WTC11 (cell line): ENCODE measurements around the gene CREBRF. TPM values are rescaled to one million over a fixed set of nuclear protein-coding genes. Genes with fewer than 3 reads are reported as not detected.

Source experiments
- ATAC-seq: fragments of 200-7000 bp; cut with Tn5 transposase; 2 replicates; pipeline ENCODE4 v1.10.0; 2021; ENCODE audit warnings: mild to moderate bottlenecking, moderate library complexity
- CTCF ChIA-PET: fragments of 300-600 bp; sonication (Branson Sonifier 250); formaldehyde crosslinking; loops from one replicate; lab custom pipeline; 2021; ENCODE audit warnings: antibody characterized with exemption; lab: Charles Lee
- POLR2A ChIA-PET: fragments of 350-600 bp; sonication (Branson Sonifier 250); formaldehyde crosslinking; loops from one replicate; lab custom pipeline; 2021; ENCODE audit warnings: antibody characterized with exemption; lab: Charles Lee
- DNase-seq: peaks from one replicate; pipeline ENCODE4 v3.0.0; 2021; ENCODE audit warnings: low spot score
- H3K27ac Mint-ChIP-seq: 2 replicates; pipeline ENCODE4 v1.8.0; 2021; ENCODE audit warnings: mixed read lengths
- H3K27me3 Mint-ChIP-seq: 2 replicates; pipeline ENCODE4 v1.8.0; 2021; ENCODE audit warnings: low read depth, mild to moderate bottlenecking, moderate library complexity, mixed read lengths
- H3K36me3 Mint-ChIP-seq: 2 replicates; pipeline ENCODE4 v1.8.0; 2021; ENCODE audit warnings: mixed read lengths
- H3K4me1 Mint-ChIP-seq: 2 replicates; pipeline ENCODE4 v1.8.0; 2022; ENCODE audit warnings: mixed read lengths
- H3K4me3 Mint-ChIP-seq: 2 replicates; pipeline ENCODE4 v1.8.0; 2021; ENCODE audit warnings: mild to moderate bottlenecking, moderate library complexity, mixed read lengths
- H3K9me3 Mint-ChIP-seq: 2 replicates; pipeline ENCODE4 v1.8.0; 2021; ENCODE audit warnings: mixed read lengths
- CREM ChIP-seq: sonication (generic); formaldehyde crosslinking; IDR thresholded peaks from 2 replicates; pipeline ENCODE4 v1.8.1; 2022; ENCODE audit warnings: mild to moderate bottlenecking, missing genetic modification reagents, moderate library complexity
- ESRRA ChIP-seq: sonication (generic); formaldehyde crosslinking; IDR thresholded peaks from 2 replicates; pipeline ENCODE4 v1.8.1; 2022; ENCODE audit warnings: mild to moderate bottlenecking, missing genetic modification reagents, borderline replicate concordance
- HMGA2 ChIP-seq: fragments of 250-450 bp; sonication (Bioruptor Pico); IDR thresholded peaks from 2 replicates; pipeline ENCODE4 v1.4.0; 2021; ENCODE audit warnings: mild to moderate bottlenecking, moderate library complexity
- JAZF1 ChIP-seq: fragments of 250-450 bp; sonication (Bioruptor Pico); IDR thresholded peaks from 2 replicates; pipeline ENCODE4 v1.9.0; 2021; ENCODE audit warnings: moderate library complexity, mild to moderate bottlenecking, inconsistent platforms
- JUN ChIP-seq: sonication (generic); formaldehyde crosslinking; IDR thresholded peaks from 2 replicates; pipeline ENCODE4 v1.8.0; 2023; ENCODE audit warnings: mild to moderate bottlenecking, missing genetic modification reagents
- MXD4 ChIP-seq: fragments of 250-450 bp; sonication (Bioruptor Pico); IDR thresholded peaks from 2 replicates; pipeline ENCODE4 v1.8.0; 2021; ENCODE audit warnings: mild to moderate bottlenecking, moderate library complexity, borderline replicate concordance
- NFATC4 ChIP-seq: fragments of 250-450 bp; sonication (Bioruptor Pico); IDR thresholded peaks from 2 replicates; pipeline ENCODE4 v1.9.0; 2021; ENCODE audit warnings: mild to moderate bottlenecking
- NFE2L1 ChIP-seq: sonication (generic); formaldehyde crosslinking; IDR thresholded peaks from 2 replicates; pipeline ENCODE4 v1.8.1; 2023; ENCODE audit warnings: missing genetic modification reagents
- NR1H2 ChIP-seq: sonication (generic); formaldehyde crosslinking; IDR thresholded peaks from 2 replicates; pipeline ENCODE4 v1.9.0; 2021; ENCODE audit warnings: mild to moderate bottlenecking, moderate library complexity, missing genetic modification reagents
- NR2C2 ChIP-seq: sonication (generic); formaldehyde crosslinking; IDR thresholded peaks from 2 replicates; pipeline ENCODE4 v1.8.0; 2022; ENCODE audit warnings: mild to moderate bottlenecking, missing genetic modification reagents
- PRRX2 ChIP-seq: fragments of 250-450 bp; sonication (Bioruptor Pico); IDR thresholded peaks from 2 replicates; pipeline ENCODE4 v1.8.0; 2021; ENCODE audit warnings: mild to moderate bottlenecking
- TEAD4 ChIP-seq: sonication (generic); formaldehyde crosslinking; IDR thresholded peaks from 2 replicates; pipeline ENCODE4 v1.8.0; 2022; ENCODE audit warnings: mild to moderate bottlenecking, missing genetic modification reagents
- ZNF416 ChIP-seq: fragments of 250-450 bp; sonication (Bioruptor Pico); IDR thresholded peaks from 2 replicates; pipeline ENCODE4 v1.9.0; 2021; ENCODE audit warnings: mild to moderate bottlenecking, inconsistent platforms
- total RNA-seq: library from RNA; stranded (reverse); gene quantifications from 3 replicates; pipeline ENCODE4 v1.2.3, GENCODE V29; 2021
- TF ChIP-seq, protein P1 (sequence below): sonication (generic); formaldehyde crosslinking; IDR thresholded peaks from 2 replicates; pipeline ENCODE4 v1.8.0; 2022; ENCODE audit warnings: mild to moderate bottlenecking, missing genetic modification reagents
- TF ChIP-seq, protein P2 (sequence below): sonication (generic); formaldehyde crosslinking; conservative IDR thresholded peaks from 2 replicates; pipeline ENCODE4 v1.8.1; 2022; ENCODE audit warnings: mild to moderate bottlenecking, missing genetic modification reagents
- TF ChIP-seq, protein P3 (sequence below): sonication (generic); formaldehyde crosslinking; IDR thresholded peaks from 2 replicates; pipeline ENCODE4 v1.8.1; 2022; ENCODE audit warnings: mild to moderate bottlenecking, missing genetic modification reagents, moderate library complexity, borderline replicate concordance
- TF ChIP-seq, protein P4 (sequence below): sonication (generic); formaldehyde crosslinking; IDR thresholded peaks from 2 replicates; pipeline ENCODE4 v1.8.0; 2023; ENCODE audit warnings: mild to moderate bottlenecking, missing genetic modification reagents
- TF ChIP-seq, protein P5 (sequence below): sonication (generic); formaldehyde crosslinking; IDR thresholded peaks from 2 replicates; pipeline ENCODE4 v1.8.0; 2022; ENCODE audit warnings: mild to moderate bottlenecking, missing genetic modification reagents
- TF ChIP-seq, protein P6 (sequence below): sonication (generic); formaldehyde crosslinking; IDR thresholded peaks from 2 replicates; pipeline ENCODE4 v1.8.1; 2022; ENCODE audit warnings: low read depth, mild to moderate bottlenecking, moderate library complexity, missing genetic modification reagents, borderline replicate concordance
- TF ChIP-seq, protein P7 (sequence below): sonication (generic); formaldehyde crosslinking; IDR thresholded peaks from 2 replicates; pipeline ENCODE4 v1.8.1; 2023; ENCODE audit warnings: mild to moderate bottlenecking, missing genetic modification reagents
- TF ChIP-seq, protein P8 (sequence below): sonication (generic); formaldehyde crosslinking; IDR thresholded peaks from 2 replicates; pipeline ENCODE4 v1.8.1; 2023; ENCODE audit warnings: mild to moderate bottlenecking, moderate library complexity, missing genetic modification reagents
- TF ChIP-seq, protein P9 (sequence below): sonication (generic); formaldehyde crosslinking; IDR thresholded peaks from 2 replicates; pipeline ENCODE4 v1.8.1; 2023; ENCODE audit warnings: mild to moderate bottlenecking, missing genetic modification reagents, moderate library complexity
- TF ChIP-seq, protein P10 (sequence below): fragments of 200-600 bp; IDR thresholded peaks from 2 replicates; pipeline ENCODE4 v1.8.0; 2022; ENCODE audit warnings: antibody characterized with exemption

Gene CREBRF
- total RNA-seq, 1 experiment from 2014 or later, result 5.7 TPM

DNA sequence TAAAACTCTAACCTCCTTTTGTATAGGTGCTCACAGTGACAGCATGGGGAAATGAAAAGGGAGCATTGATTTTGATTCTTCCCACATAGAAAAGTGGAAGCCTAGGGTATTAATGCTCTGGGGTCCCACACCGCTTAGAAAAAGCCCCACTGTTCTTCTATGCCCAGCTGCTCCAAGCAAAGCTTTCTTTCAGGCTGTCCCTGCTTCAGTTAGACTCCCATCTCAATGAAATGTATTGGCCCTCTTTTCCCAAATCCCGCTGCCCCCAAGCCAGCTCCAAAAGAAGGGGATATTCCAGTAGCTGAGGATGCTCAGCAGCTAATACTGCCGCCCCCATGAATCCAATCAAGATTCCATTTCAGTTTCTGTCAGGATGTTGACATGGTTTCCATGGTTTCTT, 17.0 kb upstream of the CREBRF start:
- H3K27ac Mint-ChIP-seq, result no peak overlapping the region
- H3K36me3 Mint-ChIP-seq, result peaks cover 7% of the 10 kb centered on the region; the same call in 1 of the 2 replicates
- POLR2A ChIA-PET, result no interaction called here

DNA sequence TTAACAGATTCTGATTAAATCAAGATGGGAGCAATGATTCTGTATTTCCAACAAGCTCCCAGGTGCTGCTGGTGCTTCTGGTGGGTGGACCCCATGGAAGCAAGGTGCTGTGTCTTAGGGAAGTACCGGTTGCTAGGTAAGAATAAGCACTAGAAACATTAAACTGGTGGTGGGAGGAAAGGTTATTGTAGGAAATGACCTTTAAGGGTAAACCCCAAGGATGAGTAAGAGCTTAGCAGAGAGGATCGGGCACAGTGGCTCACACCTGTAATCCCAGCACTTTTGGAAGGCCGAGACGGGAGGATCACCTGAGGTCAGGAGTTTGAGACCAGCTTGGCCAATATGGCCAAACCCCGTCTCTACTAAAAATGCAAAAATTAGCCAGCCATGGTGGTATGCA, 16.2 kb upstream of the CREBRF start:
- H3K9me3 Mint-ChIP-seq, result peaks cover 3% of the 10 kb centered on the region; the same call in 1 of the 2 replicates
- DNase-seq (no peak), ATAC-seq (no peak)
- no peak overlapping the region for H3K4me3 Mint-ChIP-seq
- peaks cover under 1% of the 10 kb centered on the region; the same call in 1 of the 2 replicates for H3K36me3 Mint-ChIP-seq
- ChIA-PET CTCF (interaction anchor here (0.7 to 1.4 kb wide), 6 partner anchors 30 to 333 kb away, joined by 3 to 5 read pairs (median 4); no protein-coding TSS in a partner anchor), POLR2A (no interaction called here)
- no peaks in the 10 kb centered on the region for H3K27me3 Mint-ChIP-seq
- no peaks in the 10 kb centered on the region for H3K4me1 Mint-ChIP-seq
- no peak overlapping the region for H3K27ac Mint-ChIP-seq
- TF ChIP-seq NFATC4 (no peak), NFE2L1 (CRISPR knock-in tag) (no peak), JAZF1 (CRISPR knock-in tag) (no peak), ZNF416 (CRISPR knock-in tag) (no peak), ESRRA (CRISPR knock-in tag) (no peak), NR1H2 (CRISPR knock-in tag) (no peak), CREM (CRISPR knock-in tag) (no peak), PRRX2 (CRISPR knock-in tag) (no peak)
- TF ChIP-seq, protein P1, sequence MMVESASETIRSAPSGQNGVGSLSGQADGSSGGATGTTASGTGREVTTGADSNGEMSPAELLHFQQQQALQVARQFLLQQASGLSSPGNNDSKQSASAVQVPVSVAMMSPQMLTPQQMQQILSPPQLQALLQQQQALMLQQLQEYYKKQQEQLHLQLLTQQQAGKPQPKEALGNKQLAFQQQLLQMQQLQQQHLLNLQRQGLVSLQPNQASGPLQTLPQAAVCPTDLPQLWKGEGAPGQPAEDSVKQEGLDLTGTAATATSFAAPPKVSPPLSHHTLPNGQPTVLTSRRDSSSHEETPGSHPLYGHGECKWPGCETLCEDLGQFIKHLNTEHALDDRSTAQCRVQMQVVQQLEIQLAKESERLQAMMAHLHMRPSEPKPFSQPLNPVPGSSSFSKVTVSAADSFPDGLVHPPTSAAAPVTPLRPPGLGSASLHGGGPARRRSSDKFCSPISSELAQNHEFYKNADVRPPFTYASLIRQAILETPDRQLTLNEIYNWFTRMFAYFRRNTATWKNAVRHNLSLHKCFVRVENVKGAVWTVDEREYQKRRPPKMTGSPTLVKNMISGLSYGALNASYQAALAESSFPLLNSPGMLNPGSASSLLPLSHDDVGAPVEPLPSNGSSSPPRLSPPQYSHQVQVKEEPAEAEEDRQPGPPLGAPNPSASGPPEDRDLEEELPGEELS (CRISPR knock-in tag), result no peak
- TF ChIP-seq, protein P2, sequence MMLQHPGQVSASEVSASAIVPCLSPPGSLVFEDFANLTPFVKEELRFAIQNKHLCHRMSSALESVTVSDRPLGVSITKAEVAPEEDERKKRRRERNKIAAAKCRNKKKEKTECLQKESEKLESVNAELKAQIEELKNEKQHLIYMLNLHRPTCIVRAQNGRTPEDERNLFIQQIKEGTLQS, result no peak
- TF ChIP-seq, protein P3, sequence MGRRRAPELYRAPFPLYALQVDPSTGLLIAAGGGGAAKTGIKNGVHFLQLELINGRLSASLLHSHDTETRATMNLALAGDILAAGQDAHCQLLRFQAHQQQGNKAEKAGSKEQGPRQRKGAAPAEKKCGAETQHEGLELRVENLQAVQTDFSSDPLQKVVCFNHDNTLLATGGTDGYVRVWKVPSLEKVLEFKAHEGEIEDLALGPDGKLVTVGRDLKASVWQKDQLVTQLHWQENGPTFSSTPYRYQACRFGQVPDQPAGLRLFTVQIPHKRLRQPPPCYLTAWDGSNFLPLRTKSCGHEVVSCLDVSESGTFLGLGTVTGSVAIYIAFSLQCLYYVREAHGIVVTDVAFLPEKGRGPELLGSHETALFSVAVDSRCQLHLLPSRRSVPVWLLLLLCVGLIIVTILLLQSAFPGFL, result no peak
- TF ChIP-seq, protein P4, sequence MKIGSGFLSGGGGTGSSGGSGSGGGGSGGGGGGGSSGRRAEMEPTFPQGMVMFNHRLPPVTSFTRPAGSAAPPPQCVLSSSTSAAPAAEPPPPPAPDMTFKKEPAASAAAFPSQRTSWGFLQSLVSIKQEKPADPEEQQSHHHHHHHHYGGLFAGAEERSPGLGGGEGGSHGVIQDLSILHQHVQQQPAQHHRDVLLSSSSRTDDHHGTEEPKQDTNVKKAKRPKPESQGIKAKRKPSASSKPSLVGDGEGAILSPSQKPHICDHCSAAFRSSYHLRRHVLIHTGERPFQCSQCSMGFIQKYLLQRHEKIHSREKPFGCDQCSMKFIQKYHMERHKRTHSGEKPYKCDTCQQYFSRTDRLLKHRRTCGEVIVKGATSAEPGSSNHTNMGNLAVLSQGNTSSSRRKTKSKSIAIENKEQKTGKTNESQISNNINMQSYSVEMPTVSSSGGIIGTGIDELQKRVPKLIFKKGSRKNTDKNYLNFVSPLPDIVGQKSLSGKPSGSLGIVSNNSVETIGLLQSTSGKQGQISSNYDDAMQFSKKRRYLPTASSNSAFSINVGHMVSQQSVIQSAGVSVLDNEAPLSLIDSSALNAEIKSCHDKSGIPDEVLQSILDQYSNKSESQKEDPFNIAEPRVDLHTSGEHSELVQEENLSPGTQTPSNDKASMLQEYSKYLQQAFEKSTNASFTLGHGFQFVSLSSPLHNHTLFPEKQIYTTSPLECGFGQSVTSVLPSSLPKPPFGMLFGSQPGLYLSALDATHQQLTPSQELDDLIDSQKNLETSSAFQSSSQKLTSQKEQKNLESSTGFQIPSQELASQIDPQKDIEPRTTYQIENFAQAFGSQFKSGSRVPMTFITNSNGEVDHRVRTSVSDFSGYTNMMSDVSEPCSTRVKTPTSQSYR, result no peak
- TF ChIP-seq, protein P5, sequence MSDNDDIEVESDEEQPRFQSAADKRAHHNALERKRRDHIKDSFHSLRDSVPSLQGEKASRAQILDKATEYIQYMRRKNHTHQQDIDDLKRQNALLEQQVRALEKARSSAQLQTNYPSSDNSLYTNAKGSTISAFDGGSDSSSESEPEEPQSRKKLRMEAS, result no peak
- TF ChIP-seq, protein P6, sequence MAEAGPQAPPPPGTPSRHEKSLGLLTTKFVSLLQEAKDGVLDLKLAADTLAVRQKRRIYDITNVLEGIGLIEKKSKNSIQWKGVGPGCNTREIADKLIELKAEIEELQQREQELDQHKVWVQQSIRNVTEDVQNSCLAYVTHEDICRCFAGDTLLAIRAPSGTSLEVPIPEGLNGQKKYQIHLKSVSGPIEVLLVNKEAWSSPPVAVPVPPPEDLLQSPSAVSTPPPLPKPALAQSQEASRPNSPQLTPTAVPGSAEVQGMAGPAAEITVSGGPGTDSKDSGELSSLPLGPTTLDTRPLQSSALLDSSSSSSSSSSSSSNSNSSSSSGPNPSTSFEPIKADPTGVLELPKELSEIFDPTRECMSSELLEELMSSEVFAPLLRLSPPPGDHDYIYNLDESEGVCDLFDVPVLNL (CRISPR knock-in tag), result no peak
- TF ChIP-seq, protein P7, sequence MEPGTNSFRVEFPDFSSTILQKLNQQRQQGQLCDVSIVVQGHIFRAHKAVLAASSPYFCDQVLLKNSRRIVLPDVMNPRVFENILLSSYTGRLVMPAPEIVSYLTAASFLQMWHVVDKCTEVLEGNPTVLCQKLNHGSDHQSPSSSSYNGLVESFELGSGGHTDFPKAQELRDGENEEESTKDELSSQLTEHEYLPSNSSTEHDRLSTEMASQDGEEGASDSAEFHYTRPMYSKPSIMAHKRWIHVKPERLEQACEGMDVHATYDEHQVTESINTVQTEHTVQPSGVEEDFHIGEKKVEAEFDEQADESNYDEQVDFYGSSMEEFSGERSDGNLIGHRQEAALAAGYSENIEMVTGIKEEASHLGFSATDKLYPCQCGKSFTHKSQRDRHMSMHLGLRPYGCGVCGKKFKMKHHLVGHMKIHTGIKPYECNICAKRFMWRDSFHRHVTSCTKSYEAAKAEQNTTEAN (CRISPR knock-in tag), result no peak
- TF ChIP-seq, protein P8, sequence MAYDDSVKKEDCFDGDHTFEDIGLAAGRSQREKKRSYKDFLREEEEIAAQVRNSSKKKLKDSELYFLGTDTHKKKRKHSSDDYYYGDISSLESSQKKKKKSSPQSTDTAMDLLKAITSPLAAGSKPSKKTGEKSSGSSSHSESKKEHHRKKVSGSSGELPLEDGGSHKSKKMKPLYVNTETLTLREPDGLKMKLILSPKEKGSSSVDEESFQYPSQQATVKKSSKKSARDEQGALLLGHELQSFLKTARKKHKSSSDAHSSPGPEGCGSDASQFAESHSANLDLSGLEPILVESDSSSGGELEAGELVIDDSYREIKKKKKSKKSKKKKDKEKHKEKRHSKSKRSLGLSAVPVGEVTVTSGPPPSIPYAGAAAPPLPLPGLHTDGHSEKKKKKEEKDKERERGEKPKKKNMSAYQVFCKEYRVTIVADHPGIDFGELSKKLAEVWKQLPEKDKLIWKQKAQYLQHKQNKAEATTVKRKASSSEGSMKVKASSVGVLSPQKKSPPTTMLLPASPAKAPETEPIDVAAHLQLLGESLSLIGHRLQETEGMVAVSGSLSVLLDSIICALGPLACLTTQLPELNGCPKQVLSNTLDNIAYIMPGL (CRISPR knock-in tag), result no peak

More for the DNA sequence above, 17.0 kb upstream of the CREBRF start:
- CTCF ChIA-PET, result interaction anchor here (0.6 to 1.4 kb wide), 5 partner anchors 19 to 324 kb away, joined by 3 to 5 read pairs (median 4); no protein-coding TSS in a partner anchor
- Mint-ChIP-seq H3K4me3 (no peak overlapping the region), H3K9me3 (peaks cover 3% of the 10 kb centered on the region; the same call in 1 of the 2 replicates), H3K27me3 (no peaks in the 10 kb centered on the region), H3K4me1 (no peaks in the 10 kb centered on the region)
- TF ChIP-seq NR2C2 (CRISPR knock-in tag), result no peak
- TF ChIP-seq MXD4, result no peak
- TF ChIP-seq, protein P9, sequence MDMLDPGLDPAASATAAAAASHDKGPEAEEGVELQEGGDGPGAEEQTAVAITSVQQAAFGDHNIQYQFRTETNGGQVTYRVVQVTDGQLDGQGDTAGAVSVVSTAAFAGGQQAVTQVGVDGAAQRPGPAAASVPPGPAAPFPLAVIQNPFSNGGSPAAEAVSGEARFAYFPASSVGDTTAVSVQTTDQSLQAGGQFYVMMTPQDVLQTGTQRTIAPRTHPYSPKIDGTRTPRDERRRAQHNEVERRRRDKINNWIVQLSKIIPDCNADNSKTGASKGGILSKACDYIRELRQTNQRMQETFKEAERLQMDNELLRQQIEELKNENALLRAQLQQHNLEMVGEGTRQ (CRISPR knock-in tag), result no peak
- TF ChIP-seq HMGA2 (CRISPR knock-in tag), result no peak
- no peak for TF ChIP-seq JUN (CRISPR knock-in tag)
- TF ChIP-seq, protein P10, sequence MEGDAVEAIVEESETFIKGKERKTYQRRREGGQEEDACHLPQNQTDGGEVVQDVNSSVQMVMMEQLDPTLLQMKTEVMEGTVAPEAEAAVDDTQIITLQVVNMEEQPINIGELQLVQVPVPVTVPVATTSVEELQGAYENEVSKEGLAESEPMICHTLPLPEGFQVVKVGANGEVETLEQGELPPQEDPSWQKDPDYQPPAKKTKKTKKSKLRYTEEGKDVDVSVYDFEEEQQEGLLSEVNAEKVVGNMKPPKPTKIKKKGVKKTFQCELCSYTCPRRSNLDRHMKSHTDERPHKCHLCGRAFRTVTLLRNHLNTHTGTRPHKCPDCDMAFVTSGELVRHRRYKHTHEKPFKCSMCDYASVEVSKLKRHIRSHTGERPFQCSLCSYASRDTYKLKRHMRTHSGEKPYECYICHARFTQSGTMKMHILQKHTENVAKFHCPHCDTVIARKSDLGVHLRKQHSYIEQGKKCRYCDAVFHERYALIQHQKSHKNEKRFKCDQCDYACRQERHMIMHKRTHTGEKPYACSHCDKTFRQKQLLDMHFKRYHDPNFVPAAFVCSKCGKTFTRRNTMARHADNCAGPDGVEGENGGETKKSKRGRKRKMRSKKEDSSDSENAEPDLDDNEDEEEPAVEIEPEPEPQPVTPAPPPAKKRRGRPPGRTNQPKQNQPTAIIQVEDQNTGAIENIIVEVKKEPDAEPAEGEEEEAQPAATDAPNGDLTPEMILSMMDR, result no peak
- TF ChIP-seq TEAD4 (CRISPR knock-in tag), result no peak
- DNase-seq (no peak), ATAC-seq (no peak)
